Heart left ventricle (tissue), 16 donors: ENCODE data around the gene ANKRD18B. TPM values are rescaled to one million over a fixed set of nuclear protein-coding genes. Genes with fewer than 3 reads are reported as not detected.
A peak's percentile ranks its signal among the peaks of the same experiment; 100 is the strongest.
"Not testable (repeated sequence)": the region's sequence is repeated elsewhere in the genome, so short reads cannot be mapped to it uniquely, and the experiment has no call there.

Experiments used
- ATAC-seq, 4 donors: fragments of 200-7000 bp; cut with Tn5 transposase; one replicate each; pipeline ENCODE4 v1.9.1; 2020 to 2022; ENCODE audit warnings: moderate library complexity in 4 of 4, mild to moderate bottlenecking in 3 of 4, moderate number of reproducible peaks in 1 of 4
- DNase-seq, 5 donors: peaks; one replicate each; pipeline ENCODE4 v3.0.0-alpha.2; 2020
- H3K27ac ChIP-seq, 12 donors: fragments of 200-600 bp; sonication (generic) in 4 of 12; one replicate each; pipeline versions ENCODE4 v1.5.0 to v1.8.0; 2016 to 2022; ENCODE audit warnings: mild to moderate bottlenecking in 2 of 12
- H3K27me3 ChIP-seq, 9 donors: fragments of 200-600 bp; sonication (generic) in 2 of 9; one replicate each; pipeline versions ENCODE4 v1.5.1 to v1.8.0; 2016 to 2022; ENCODE audit warnings: mild to moderate bottlenecking in 3 of 9
- H3K36me3 ChIP-seq, 9 donors: fragments of 200-600 bp; sonication (generic) in 2 of 9; one replicate each; pipeline versions ENCODE4 v1.5.0 to v1.8.0; 2018 to 2022; ENCODE audit warnings: mild to moderate bottlenecking in 2 of 9
- H3K4me1 ChIP-seq, 12 donors: fragments of 200-600 bp; sonication (generic) in 4 of 12; one replicate each; pipeline versions ENCODE4 v1.5.0 to v1.8.0; 2016 to 2022; ENCODE audit warnings: mild to moderate bottlenecking in 3 of 12
- H3K4me3 ChIP-seq, 12 donors: fragments of 200-600 bp; sonication (generic) in 4 of 12; one replicate each; pipeline versions ENCODE4 v1.5.0 to v1.8.0; 2017 to 2022; ENCODE audit warnings: mild to moderate bottlenecking in 9 of 12, moderate library complexity in 4 of 12
- H3K9me3 ChIP-seq, 12 donors: fragments of 200-600 bp; sonication (generic) in 4 of 12; one replicate each; pipeline versions ENCODE4 v1.5.0 to v1.8.0; 2016 to 2022; ENCODE audit warnings: mild to moderate bottlenecking in 1 of 12
- POLR2A ChIP-seq, 2 donors: fragments of 450-650 bp; IDR thresholded peaks; one replicate each; pipeline ENCODE4 v1.6.1; 2017; ENCODE audit warnings: antibody characterized with exemption in 2 of 2, mild to moderate bottlenecking in 2 of 2, moderate library complexity in 2 of 2
- WGBS, 4 donors: extraction: QIAGEN DNeasy Blood & Tissue Kit in 2 of 4; methylation state at CpG; one replicate each; pipeline versions ENCODE4 v1.1.5 to v1.1.7; 2013 to 2018; 5-methylcytosine and 5-hydroxymethylcytosine counted together
- intact Hi-C, 10 donors: fragments of 100-400 bp; cut with DNase I; formaldehyde crosslinking; loops; one replicate each; pipeline versions ENCODE4 v1.11.1 to v1.14.2; 2022
- polyA plus RNA-seq, 2 donors: library from polyadenylated mRNA; stranded (reverse); fragments of 200-250 nt; gene quantifications; one replicate each; pipeline ENCODE4 v1.2.3, GENCODE V29; 2013
- total RNA-seq, 9 donors: library from RNA; depleted of rRNA in 2 of 9; stranded (reverse); fragments of >200 nt in 2 of 9; fragmentation: NEBNext Ultra II Directional in 3 of 9; extraction: Animal tissue kit (Norgen Biotek cat#: 25700) in 3 of 9; gene quantifications; one replicate each; pipeline versions ENCODE4 v1.1.0 to v1.2.4, GENCODE V29; 2016 to 2023
- TF ChIP-seq, protein P1 (sequence below), 12 donors: fragments of 200-600 bp; sonication (generic) in 4 of 12; IDR thresholded peaks; one replicate each; pipeline versions ENCODE4 v1.5.0 to v1.8.0; 2018 to 2022; ENCODE audit warnings: antibody characterized with exemption in 12 of 12, mild to moderate bottlenecking in 5 of 12
- donor health status: ischemic (EF 13 %, LVEDD 7.1; RV severe dilation, severe dysfunction).
- donor health status: healthy with polysubstance abuse.
- donor health status: DM: no; HTN: yes; CAD: no.
- donor health status: DM: no; HTN: no; CAD: no.
- donor health status: ischemic (EF 25% LVEDD 6.9; RV normal size, moderate dysfunction).
- donor health status: ischemic (EF 25% LVEDD 5.7; RV mildly dilated, moderate dysfunction).
- donor health status: healthy.
- donor health status: DM: yes; HTN: yes; CAD: no.
- donor health status: ischemic (EF 35%, LVEDD 5.7; RV mildly dilated, moderate dysfunction).
- donor health status: nonischemic (EF 11% LVEDD 7.7; RV severe dilation, severe dysfunction).
- donor health status: DM: yes; HTN: yes; CAD: no.
- donor health status: PGD.
- donor health status: ischemic (EF 29% LVEDD 5.4; RV normal size, mild dysfunction).
- donor health status: nonischemic (EF 23%, LVEDD 6.1; RV moderate dilation, normal function).

ANKRD18B gene
- total and polyA plus RNA-seq, 11 donors = 0.14 to 1.3 (median 0.40) TPM; not detected in 4

DNA sequence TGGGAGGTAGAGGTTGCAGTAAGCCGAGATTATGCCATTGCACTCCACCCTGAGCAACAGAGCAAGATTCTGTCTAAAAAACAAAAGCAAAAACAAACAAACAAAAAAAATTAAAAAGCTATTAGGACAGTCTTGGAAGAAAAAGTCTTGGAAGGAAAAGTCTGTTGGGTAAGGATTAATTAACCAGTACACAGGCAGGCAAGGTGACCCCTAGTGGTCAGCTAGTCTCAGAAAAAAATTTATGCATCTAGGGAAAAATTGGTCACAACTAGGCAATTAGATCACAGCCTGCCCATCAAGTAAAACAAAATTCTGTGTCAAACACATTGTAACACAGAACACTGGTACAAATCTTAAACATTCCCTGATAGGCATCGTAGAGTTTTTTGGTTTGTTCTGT, 6.7 kb upstream of the ANKRD18B start:
- H3K4me3 ChIP-seq = no peak overlapping the region
- peaks cover 0 to 6% (median 0%) of the 10 kb centered on the region in 12 donors for H3K9me3 ChIP-seq
- intact Hi-C loops = loop anchor here in 2 of 10 donors (5.0 to 10.0 kb wide), 2 partner anchors 113 to 140 kb away; partner anchors contain the start of gene AQP7 (in 1 of the 2)
- H3K4me1 ChIP-seq = no peaks in the 10 kb centered on the region
- no peak overlapping the region for H3K27ac ChIP-seq
- no peaks in the 10 kb centered on the region for H3K36me3 ChIP-seq
- WGBS, 4 donors = 76 to 87% (median 83%) methylated on average over 2 of the region's 2 CpGs
- DNase-seq = no peak
- peaks cover 0 to 15% (median 1%) of the 10 kb centered on the region in 9 donors for H3K27me3 ChIP-seq
- ATAC-seq = peak in 1 of 4 donors; percentile 41
- no peak for TF ChIP-seq POLR2A (IDR thresholded peaks at IDR 0.05)
- TF ChIP-seq, protein P1, sequence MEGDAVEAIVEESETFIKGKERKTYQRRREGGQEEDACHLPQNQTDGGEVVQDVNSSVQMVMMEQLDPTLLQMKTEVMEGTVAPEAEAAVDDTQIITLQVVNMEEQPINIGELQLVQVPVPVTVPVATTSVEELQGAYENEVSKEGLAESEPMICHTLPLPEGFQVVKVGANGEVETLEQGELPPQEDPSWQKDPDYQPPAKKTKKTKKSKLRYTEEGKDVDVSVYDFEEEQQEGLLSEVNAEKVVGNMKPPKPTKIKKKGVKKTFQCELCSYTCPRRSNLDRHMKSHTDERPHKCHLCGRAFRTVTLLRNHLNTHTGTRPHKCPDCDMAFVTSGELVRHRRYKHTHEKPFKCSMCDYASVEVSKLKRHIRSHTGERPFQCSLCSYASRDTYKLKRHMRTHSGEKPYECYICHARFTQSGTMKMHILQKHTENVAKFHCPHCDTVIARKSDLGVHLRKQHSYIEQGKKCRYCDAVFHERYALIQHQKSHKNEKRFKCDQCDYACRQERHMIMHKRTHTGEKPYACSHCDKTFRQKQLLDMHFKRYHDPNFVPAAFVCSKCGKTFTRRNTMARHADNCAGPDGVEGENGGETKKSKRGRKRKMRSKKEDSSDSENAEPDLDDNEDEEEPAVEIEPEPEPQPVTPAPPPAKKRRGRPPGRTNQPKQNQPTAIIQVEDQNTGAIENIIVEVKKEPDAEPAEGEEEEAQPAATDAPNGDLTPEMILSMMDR (IDR thresholded peaks at IDR 0.05) = peak; percentile 37 to 72 (median 58)

DNA sequence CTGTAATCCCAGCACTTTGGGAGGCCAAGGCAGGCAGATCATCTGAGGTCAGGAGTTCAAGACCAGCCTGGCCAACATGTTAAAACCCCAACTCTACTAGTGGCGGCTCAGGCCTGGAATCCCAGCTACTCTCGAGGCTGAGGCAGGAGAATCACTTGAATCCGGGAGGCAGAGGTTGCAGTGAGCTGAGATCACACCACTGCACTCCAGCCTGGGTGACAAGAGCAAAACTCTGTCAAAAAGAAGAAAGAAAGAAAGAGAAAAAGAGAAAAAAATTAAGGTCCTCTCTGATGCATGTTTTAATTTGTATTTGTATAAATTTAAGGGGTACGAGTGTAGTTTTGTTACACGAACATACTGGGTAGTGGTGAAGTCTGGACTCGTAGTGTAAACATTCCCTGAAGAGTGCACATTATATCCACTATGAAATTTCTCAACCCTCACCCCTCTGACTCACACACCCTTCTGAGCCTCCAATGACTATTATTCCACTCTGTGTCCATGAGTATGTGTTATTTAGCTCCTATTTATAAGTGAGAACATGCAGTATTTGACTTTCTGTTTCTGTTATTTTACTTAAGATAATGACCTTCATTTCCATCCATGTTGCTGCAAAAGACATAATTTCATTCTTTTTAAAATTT, 6.0 kb upstream of the ANKRD18B start:
- H3K27me3 ChIP-seq = peaks cover 0 to 21% (median 4%) of the 10 kb centered on the region in 9 donors
- H3K27ac ChIP-seq, DNase-seq, H3K4me1 ChIP-seq, H3K9me3 ChIP-seq, H3K4me3 ChIP-seq, ATAC-seq, H3K36me3 ChIP-seq: not testable (repeated sequence)
- 53 to 60% (median 57%) methylated on average over 6 of the region's 6 CpGs for WGBS, 4 donors
- intact Hi-C loops = loop anchor here in 2 of 10 donors (5.0 to 10.0 kb wide), 2 partner anchors 113 to 141 kb away; partner anchors contain the start of gene AQP7 (in 1 of the 2)

DNA sequence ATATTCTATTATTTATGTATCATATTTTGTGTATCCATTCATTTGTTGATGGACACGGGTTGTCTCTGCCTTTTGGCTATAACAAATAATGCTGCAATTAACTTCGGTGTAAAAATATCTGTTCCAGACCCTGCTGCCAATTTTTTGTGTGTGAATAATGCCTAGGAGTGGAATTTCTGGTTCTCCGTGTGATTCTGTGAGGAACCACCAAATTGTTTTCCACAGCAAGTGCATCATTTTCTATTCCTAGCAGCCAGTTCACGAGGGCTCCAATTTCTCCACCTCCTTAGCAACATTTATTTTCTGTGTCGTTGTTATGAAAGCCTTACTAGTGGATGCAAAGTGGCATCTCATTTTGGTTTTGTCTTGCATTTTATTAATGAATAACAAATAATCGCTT, 2.2 kb upstream of the ANKRD18B start:
- H3K9me3 ChIP-seq, DNase-seq, H3K36me3 ChIP-seq, H3K4me3 ChIP-seq, ATAC-seq, intact Hi-C loops, H3K27ac ChIP-seq: not testable (repeated sequence)
- Histone ChIP-seq H3K27me3 (peaks cover 0 to 53% (median 28%) of the 10 kb centered on the region in 9 donors), H3K4me1 (peaks cover 0 to 16% (median 8%) of the 10 kb centered on the region in 12 donors)
- 61 to 70% (median 69%) methylated on average over 6 of the region's 6 CpGs for WGBS, 4 donors

DNA sequence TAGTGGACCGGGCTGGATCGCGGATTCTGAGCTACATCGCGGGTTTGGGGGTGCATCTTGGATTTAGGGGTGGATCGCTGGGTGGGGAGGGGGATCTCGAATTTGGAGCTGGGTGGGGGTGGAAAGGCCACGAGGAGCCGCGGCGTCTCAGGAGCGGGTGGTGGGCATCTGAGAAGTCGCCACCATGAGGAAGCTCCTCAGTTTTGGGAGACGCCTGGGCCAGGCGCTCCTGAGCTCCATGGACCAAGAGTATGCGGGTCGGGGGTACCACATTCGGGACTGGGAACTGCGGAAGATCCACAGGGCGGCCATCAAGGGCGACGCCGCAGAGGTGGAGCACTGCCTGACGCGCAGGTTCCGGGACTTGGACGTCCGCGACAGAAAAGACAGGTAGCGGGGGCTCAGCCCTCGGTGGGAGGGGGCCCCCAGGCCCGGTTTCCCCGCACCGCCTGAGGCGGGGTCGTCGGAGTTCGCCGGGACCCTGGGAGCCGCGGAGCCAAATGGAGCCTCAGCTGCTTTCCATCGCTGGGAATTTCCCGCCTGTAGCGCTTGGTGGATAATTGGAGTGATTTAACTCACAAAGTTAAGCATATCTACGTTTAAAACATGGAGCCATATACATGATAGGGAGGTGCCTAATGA, 376 bp downstream of the ANKRD18B start:
- Histone ChIP-seq H3K4me1 (peaks cover 0 to 16% (median 8%) of the 10 kb centered on the region in 12 donors), H3K27ac (no peak overlapping the region), H3K36me3 (no peaks in the 10 kb centered on the region), H3K27me3 (peaks cover 0 to 76% (median 28%) of the 10 kb centered on the region in 9 donors), H3K4me3 (peak overlapping the region in 11 of 12 donors; percentile 16 to 52 (median 43)), H3K9me3 (no peaks in the 10 kb centered on the region)
- intact Hi-C loops = no loop called here
- DNase-seq = no peak
- ATAC-seq = peak; percentile 16 to 52 (median 28)
- WGBS, 4 donors = 2 to 4% (median 2%) methylated on average over 37 to 45 of the region's 45 CpGs
- TF ChIP-seq, protein P1 (IDR thresholded peaks at IDR 0.05) = no peak
- TF ChIP-seq POLR2A (IDR thresholded peaks at IDR 0.05) = no peak

DNA sequence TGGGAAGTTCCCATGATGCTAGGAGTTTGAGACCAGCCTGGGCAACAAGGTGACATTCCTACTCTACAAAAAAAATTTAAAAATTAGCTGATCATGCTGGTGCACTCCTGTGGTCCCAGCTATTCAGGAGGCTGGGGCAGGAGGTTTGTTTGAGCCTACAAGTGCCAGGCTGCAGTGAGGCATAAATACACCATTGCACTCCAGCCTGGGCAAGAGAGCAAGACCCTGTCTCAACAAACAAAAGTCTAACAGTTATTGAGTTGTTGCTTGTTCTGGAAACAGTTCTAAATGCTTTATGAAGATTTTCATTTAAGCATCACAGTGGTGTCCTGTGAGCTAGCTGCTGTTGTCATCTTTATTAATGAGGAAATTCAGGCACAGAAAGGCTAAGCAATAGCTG, 4.0 kb downstream of the ANKRD18B start:
- DNase-seq, ATAC-seq, H3K36me3 ChIP-seq, H3K4me3 ChIP-seq, H3K9me3 ChIP-seq, intact Hi-C loops, H3K27ac ChIP-seq: not testable (repeated sequence)
- peaks cover 0 to 16% (median 8%) of the 10 kb centered on the region in 12 donors for H3K4me1 ChIP-seq
- H3K27me3 ChIP-seq = peaks cover 0 to 65% (median 25%) of the 10 kb centered on the region in 9 donors

DNA sequence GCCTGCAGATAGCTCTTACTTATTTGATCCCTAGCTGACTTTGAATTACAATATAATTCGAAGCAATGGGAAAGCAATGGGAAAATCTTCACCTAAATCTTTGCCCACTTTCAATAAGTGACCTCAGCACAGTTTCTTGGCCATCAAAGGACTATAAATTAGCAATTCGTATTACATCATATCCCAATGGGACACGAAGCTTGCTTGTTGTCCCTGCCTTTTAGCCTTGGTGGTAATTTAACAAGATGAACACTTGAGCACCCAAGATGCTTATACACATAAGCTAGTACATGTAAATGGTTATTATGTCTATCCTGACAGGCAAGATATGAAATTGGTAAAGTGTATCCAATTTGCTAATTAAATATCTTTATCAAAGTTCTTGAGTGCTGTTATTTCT, 9.9 kb downstream of the ANKRD18B start:
- H3K36me3 ChIP-seq, H3K4me1 ChIP-seq, DNase-seq, ATAC-seq, intact Hi-C loops, H3K4me3 ChIP-seq, H3K27ac ChIP-seq, H3K9me3 ChIP-seq: not testable (repeated sequence)
- H3K27me3 ChIP-seq = peaks cover 0 to 13% (median 0%) of the 10 kb centered on the region in 9 donors
- 58 to 68% (median 64%) methylated on average over 3 of the region's 3 CpGs for WGBS, 4 donors
